Retinal pigment epithelial cell (primary cell): Measurements from ENCODE around the gene CPM.
"Not testable (repeated sequence)": the region's sequence is repeated elsewhere in the genome, so short reads cannot be mapped to it uniquely, and the experiment has no call there.

Experiments
- DNase-seq: peaks from one replicate; pipeline ENCODE4 v3.0.0-alpha.2; 2010; ENCODE audit warnings: low read depth
- H3K4me3 ChIP-seq: 2 replicates; pipeline ENCODE4 v1.5.1; 2011; ENCODE audit warnings: mild to moderate bottlenecking, low read length, control low read depth, moderate library complexity
- CTCF ChIP-seq: conservative IDR thresholded peaks from 2 replicates; pipeline ENCODE4 v1.5.1; 2011; ENCODE audit warnings: low read depth, low read length, control low read depth, inconsistent platforms

Gene CPM

GRCh38 chr12:68806488-68807237, 126.3 kb downstream of the CPM start:
- H3K4me3 ChIP-seq, result no peak overlapping the region
- TF ChIP-seq CTCF, result no peak
- no peak for DNase-seq

GRCh38 chr12:68805592-68806120, 127.3 kb downstream of the CPM start:
- DNase-seq, result no peak
- no peak overlapping the region for H3K4me3 ChIP-seq
- TF ChIP-seq CTCF, result no peak

- no peak for DNase-seq
- H3K4me3 ChIP-seq, result no peak overlapping the region
- TF ChIP-seq CTCF, result no peak
These were observed 128.0 kb downstream of the CPM start for GRCh38 chr12:68804657-68805591.

- no peak for TF ChIP-seq CTCF
These were observed 128.9 kb downstream of the CPM start for GRCh38 chr12:68803948-68804656.

GRCh38 chr12:68802911-68803651, 129.9 kb downstream of the CPM start:
- not testable (repeated sequence) for DNase-seq, H3K4me3 ChIP-seq

More at GRCh38 chr12:68803948-68804656, 128.9 kb downstream of the CPM start:
- no peak for DNase-seq
- H3K4me3 ChIP-seq, result no peak overlapping the region

GRCh38 chr12:68802372-68802745, 130.6 kb downstream of the CPM start:
- not testable (repeated sequence) for DNase-seq, H3K4me3 ChIP-seq
